Endothelial cell of umbilical vein (primary cell): ENCODE data around the gene ZNF44.

Experiments
- EZH2 ChIP-seq: IDR thresholded peaks from 2 replicates; pipeline ENCODE4 v1.6.1; 2012; ENCODE audit warnings: borderline replicate concordance, low read depth, mild to moderate bottlenecking, moderate library complexity, low read length, inconsistent platforms; ENCODE audit not compliant: severe bottlenecking
- POLR2A ChIP-seq: IDR thresholded peaks from 2 replicates; pipeline ENCODE4 v1.6.1; 2012; ENCODE audit warnings: low read depth, mild to moderate bottlenecking, control low read depth, low read length
- TF ChIP-seq, protein P1 (sequence below), 2 donors: IDR thresholded peaks; 1 replicate in 1 of 2; 2 replicates in 1 of 2; pipeline ENCODE4 v1.5.1; 2011; ENCODE audit warnings: low read length in 2 of 2, mild to moderate bottlenecking in 2 of 2, moderate library complexity in 2 of 2, control low read depth in 1 of 2, inconsistent platforms in 1 of 2, low read depth in 1 of 2; ENCODE audit not compliant: insufficient read depth in 1 of 2; ENCODE audit errors: extremely low read depth in 1 of 2

DNA sequence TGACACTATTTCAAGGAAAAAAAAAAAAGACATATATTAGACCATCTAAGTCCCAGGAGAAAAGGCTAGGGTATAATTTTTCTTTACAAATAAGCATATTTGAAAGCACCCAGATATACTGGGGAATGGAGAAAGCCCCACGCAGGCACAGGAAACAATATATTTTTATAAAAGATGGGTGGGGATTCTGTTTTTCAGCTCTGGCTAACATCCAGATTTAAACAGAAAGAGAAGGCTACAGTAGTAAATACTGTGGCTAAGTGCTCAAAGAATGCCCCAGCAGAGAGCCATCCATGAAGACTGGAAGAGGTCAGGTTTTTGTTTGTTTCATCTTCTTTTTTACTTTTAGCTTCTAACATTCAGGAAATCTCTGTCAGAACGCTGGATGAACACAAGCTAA, 16.0 kb downstream of the ZNF44 start:
- TF ChIP-seq, protein P1, sequence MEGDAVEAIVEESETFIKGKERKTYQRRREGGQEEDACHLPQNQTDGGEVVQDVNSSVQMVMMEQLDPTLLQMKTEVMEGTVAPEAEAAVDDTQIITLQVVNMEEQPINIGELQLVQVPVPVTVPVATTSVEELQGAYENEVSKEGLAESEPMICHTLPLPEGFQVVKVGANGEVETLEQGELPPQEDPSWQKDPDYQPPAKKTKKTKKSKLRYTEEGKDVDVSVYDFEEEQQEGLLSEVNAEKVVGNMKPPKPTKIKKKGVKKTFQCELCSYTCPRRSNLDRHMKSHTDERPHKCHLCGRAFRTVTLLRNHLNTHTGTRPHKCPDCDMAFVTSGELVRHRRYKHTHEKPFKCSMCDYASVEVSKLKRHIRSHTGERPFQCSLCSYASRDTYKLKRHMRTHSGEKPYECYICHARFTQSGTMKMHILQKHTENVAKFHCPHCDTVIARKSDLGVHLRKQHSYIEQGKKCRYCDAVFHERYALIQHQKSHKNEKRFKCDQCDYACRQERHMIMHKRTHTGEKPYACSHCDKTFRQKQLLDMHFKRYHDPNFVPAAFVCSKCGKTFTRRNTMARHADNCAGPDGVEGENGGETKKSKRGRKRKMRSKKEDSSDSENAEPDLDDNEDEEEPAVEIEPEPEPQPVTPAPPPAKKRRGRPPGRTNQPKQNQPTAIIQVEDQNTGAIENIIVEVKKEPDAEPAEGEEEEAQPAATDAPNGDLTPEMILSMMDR (IDR thresholded peaks at IDR 0.05; ENCODE audit: extremely low read depth in 1 of 2, insufficient read depth in 1 of 2, low read depth in 1 of 2, low read length in 2 of 2), result no peak
- TF ChIP-seq POLR2A (no peak), EZH2 (no peak)
